Panc1 (cell line): Measurements from ENCODE around the gene WNK2. TPM values are rescaled to one million over a fixed set of nuclear protein-coding genes. Genes with fewer than 3 reads are reported as not detected.

Experiments
- ATAC-seq: fragments of 200-7000 bp; cut with Tn5 transposase; 2 replicates; pipeline ENCODE4 v1.9.1; 2020; ENCODE audit warnings: mild to moderate bottlenecking, moderate library complexity
- BruUV-seq: library from RNA; stranded (reverse); fragments of 400-500 nt; replicated peaks from 2 replicates; lab custom pipeline; 2021; lab: Mats Ljungman, UMichigan
- CTCF ChIA-PET: fragments of 300-600 bp; sonication (Branson Sonifier 250); formaldehyde crosslinking; loops from one replicate; lab custom pipeline; 2022; ENCODE audit warnings: antibody characterized with exemption; lab: Charles Lee
- POLR2A ChIA-PET: fragments of 300-600 bp; sonication (Branson Sonifier 250); formaldehyde crosslinking; loops from one replicate; lab custom pipeline; 2022; ENCODE audit warnings: antibody characterized with exemption; lab: Charles Lee
- DNase-seq: peaks from one replicate; pipeline ENCODE4 v3.0.0-alpha.2; 2010; ENCODE audit warnings: low read depth, low spot score
- H3K27ac ChIP-seq: 2 replicates; pipeline ENCODE4 v1.5.1; 2011; ENCODE audit warnings: mild to moderate bottlenecking, low read length, inconsistent platforms
- H3K27me3 ChIP-seq: fragments of 200-500 bp; sonication (Bioruptor generic); 2 replicates; pipeline ENCODE4 v1.6.0; 2014; ENCODE audit warnings: low read length, inconsistent platforms; ENCODE audit not compliant: control insufficient read depth, insufficient read depth
- H3K36me3 ChIP-seq: fragments of 200-500 bp; sonication (Bioruptor generic); 2 replicates; pipeline ENCODE4 v1.5.1; 2014; ENCODE audit warnings: inconsistent platforms, mild to moderate bottlenecking, low read length, moderate library complexity; ENCODE audit not compliant: control insufficient read depth, insufficient read depth
- H3K4me1 ChIP-seq: 2 replicates; pipeline ENCODE4 v1.5.1; 2011; ENCODE audit warnings: inconsistent platforms, mild to moderate bottlenecking, low read length, moderate library complexity; ENCODE audit not compliant: control insufficient read depth, insufficient read depth
- H3K4me3 ChIP-seq, 2 experiments: 2 replicates each; pipeline ENCODE4 v1.5.1; 2011 to 2012; ENCODE audit warnings: low read depth in 2 of 2, low read length in 2 of 2, mild to moderate bottlenecking in 2 of 2, inconsistent platforms in 1 of 2, moderate library complexity in 1 of 2
- H3K9me3 ChIP-seq: fragments of 200-500 bp; sonication (Bioruptor generic); 2 replicates; pipeline ENCODE4 v1.5.1; 2014; ENCODE audit warnings: low read depth, mild to moderate bottlenecking, inconsistent platforms, low read length, moderate library complexity; ENCODE audit not compliant: control insufficient read depth, insufficient read depth
- CTCF ChIP-seq: fragments of 450-650 bp; IDR thresholded peaks from 2 replicates; pipeline ENCODE4 v1.5.1; 2017; ENCODE audit warnings: mild to moderate bottlenecking
- POLR2AphosphoS5 ChIP-seq: IDR thresholded peaks from 2 replicates; pipeline ENCODE4 v1.6.1; 2012; ENCODE audit warnings: mild to moderate bottlenecking, low read depth, low read length, moderate library complexity
- REST ChIP-seq, 2 experiments: IDR thresholded peaks; 2 replicates each; pipeline ENCODE4 v1.6.1; 2011 to 2012; ENCODE audit warnings: low read depth in 2 of 2, control low read depth in 1 of 2, low read length in 1 of 2, mild to moderate bottlenecking in 1 of 2, moderate library complexity in 1 of 2; ENCODE audit not compliant: insufficient read depth in 1 of 2
- SIN3A ChIP-seq: IDR thresholded peaks from 2 replicates; pipeline ENCODE4 v1.6.1; 2012; ENCODE audit warnings: low read depth, mild to moderate bottlenecking, low read length, moderate library complexity, borderline replicate concordance; ENCODE audit not compliant: insufficient read depth
- TCF7L2 ChIP-seq: IDR thresholded peaks from 2 replicates; pipeline ENCODE4 v1.6.1; 2011; ENCODE audit warnings: mild to moderate bottlenecking, low read depth, low read length, inconsistent platforms
- in situ Hi-C: cut with HindIII; loops from 2 replicates; pipeline ENCODE4 v1.10.0; 2016; ENCODE audit warnings: low sequenced_read_pairs, low pct_unique_long_range_greater_than_20kb
- intact Hi-C: fragments of 100-400 bp; cut with micrococcal nuclease; formaldehyde crosslinking; loops from one replicate; pipeline ENCODE4 v1.10.0; 2022; ENCODE audit not compliant: unreplicated experiment
- total RNA-seq: library from RNA; stranded (reverse); gene quantifications from one replicate; pipeline ENCODE4 v1.2.1, GENCODE V29; 2021; ENCODE audit not compliant: unreplicated experiment

The WNK2 gene
- total RNA-seq, 1 experiment from 2014 or later, result 13.7 TPM

GRCh38 chr9:93223260-93224180, 39.6 kb downstream of the WNK2 start:
- BruUV-seq, result no TSS peak
- Histone ChIP-seq H3K9me3 (no peaks in the 10 kb centered on the region), H3K4me1 (no peaks in the 10 kb centered on the region), H3K4me3 (no peak overlapping the region), H3K27me3 (no peaks in the 10 kb centered on the region), H3K36me3 (no peaks in the 10 kb centered on the region), H3K27ac (no peak overlapping the region)
- ATAC-seq (peak; percentile 78), DNase-seq (peak; percentile 0)
- CTCF ChIA-PET, result interaction anchor here (0.6 kb wide), 1 partner anchor 15 kb away, joined by 4 read pairs; no protein-coding TSS in a partner anchor
- POLR2A ChIA-PET, result no interaction called here
- TF ChIP-seq POLR2AphosphoS5, result no peak
- TF ChIP-seq TCF7L2, result no peak
- TF ChIP-seq CTCF, result no peak
- no peak for TF ChIP-seq REST (IDR thresholded peaks at IDR 0.05; ENCODE audit: insufficient read depth in 1 of 2, low read depth in 2 of 2, low read length in 1 of 2)
- TF ChIP-seq SIN3A, result no peak
- intact Hi-C loops (no loop called here), in situ Hi-C loops (no loop called here)

GRCh38 chr9:93224591-93224990, 40.7 kb downstream of the WNK2 start:
- Histone ChIP-seq H3K4me1 (no peaks in the 10 kb centered on the region), H3K36me3 (no peaks in the 10 kb centered on the region), H3K27me3 (no peaks in the 10 kb centered on the region), H3K9me3 (no peaks in the 10 kb centered on the region), H3K27ac (no peak overlapping the region), H3K4me3 (no peak overlapping the region)
- intact Hi-C loops, result no loop called here
- in situ Hi-C loops, result no loop called here
- POLR2A ChIA-PET, result no interaction called here
- TF ChIP-seq POLR2AphosphoS5 (no peak), REST (IDR thresholded peaks at IDR 0.05; ENCODE audit: insufficient read depth in 1 of 2, low read depth in 2 of 2, low read length in 1 of 2) (no peak), SIN3A (no peak), CTCF (no peak), TCF7L2 (no peak)
- no peak for ATAC-seq
- DNase-seq, result no peak
- no TSS peak for BruUV-seq
- CTCF ChIA-PET, result interaction anchor here (0.6 kb wide), 1 partner anchor 116 kb away, joined by 4 read pairs; no protein-coding TSS in a partner anchor
